ENCODE results near the gene CCDC85C. TPM values are rescaled to one million over a fixed set of nuclear protein-coding genes. Genes with fewer than 3 reads are reported as not detected.

The CCDC85C gene
- total and polyA plus RNA-seq, 10 of the 15 experiments (the other 5 are each of a cell fraction or from before 2014, with no cell fraction given), result 0.03 to 3.6 (median 1.1) TPM

GRCh38 chr14:99643343-99643742 is 39.3 kb upstream of the CCDC85C start:
- 46% methylated on average over 6 of the region's 6 CpGs for WGBS (ENCODE audit: insufficient coverage, insufficient replicate concordance, low lambda C conversion rate, missing lambda C conversion rate)
- no TSS peak for BruUV-seq (replicated peaks)
- no peaks in the 10 kb centered on the region; a peak in 2 of 4 replicates for H3K27me3 ChIP-seq (replicated peaks in 1 of 2; ENCODE audit: control insufficient read depth in 2 of 2, insufficient read depth in 2 of 2, low read length in 1 of 2)
- ChIA-PET POLR2A (no interaction called here), SMC1A (ENCODE audit: uncharacterized antibody, unreplicated experiment) (no interaction called here), CTCF (no interaction called here), RAD21 (ENCODE audit: unreplicated experiment) (no interaction called here)
- DNase-seq (ENCODE audit: low read depth, low spot score) (no peak), ATAC-seq (no peak), FAIRE-seq (no peak)
- no peak overlapping the region for H3K4me2 ChIP-seq (ENCODE audit: control insufficient read depth, insufficient read depth)
- no peaks in the 10 kb centered on the region for H3K79me2 ChIP-seq (ENCODE audit: control insufficient read depth, insufficient read depth, low read length)
- no peaks in the 10 kb centered on the region; the same call in 2 of the 3 replicates for H3K9me3 ChIP-seq (replicated peaks; ENCODE audit: control insufficient read depth, insufficient read depth, low read length)
- intact Hi-C loops (cut with micrococcal nuclease; ENCODE audit: unreplicated experiment), result no loop called here
- no peaks in the 10 kb centered on the region for H4K20me1 ChIP-seq (ENCODE audit: control insufficient read depth, insufficient read depth)
- TF ChIP-seq CTCF (IDR thresholded peaks at IDR 0.05 in 2 of 3, conservative IDR thresholded peaks at IDR 0.05 in 1 of 3; ENCODE audit: control insufficient read depth in 2 of 3, extremely low read depth in 1 of 3, insufficient read depth in 1 of 3, low read depth in 3 of 3, low read length in 3 of 3) (no peak), RCOR1 (conservative IDR thresholded peaks at IDR 0.05; ENCODE audit: low read depth, low read length) (no peak), MLLT1 (IDR thresholded peaks at IDR 0.05) (no peak), YBX1 (IDR thresholded peaks at IDR 0.05) (no peak), ZNF207 (IDR thresholded peaks at IDR 0.05; ENCODE audit: borderline replicate concordance) (no peak), PAX5 (IDR thresholded peaks at IDR 0.05; ENCODE audit: borderline replicate concordance, low read depth, low read length) (no peak), ETV6 (conservative IDR thresholded peaks at IDR 0.05 in 1 of 2, IDR thresholded peaks at IDR 0.05 in 1 of 2; ENCODE audit: borderline replicate concordance in 1 of 2, low read depth in 1 of 2) (no peak), ZBED1 (IDR thresholded peaks at IDR 0.05; ENCODE audit: borderline replicate concordance) (no peak), SIN3A (IDR thresholded peaks at IDR 0.05; ENCODE audit: low read depth, low read length) (no peak)
- TF ChIP-seq, protein P1, sequence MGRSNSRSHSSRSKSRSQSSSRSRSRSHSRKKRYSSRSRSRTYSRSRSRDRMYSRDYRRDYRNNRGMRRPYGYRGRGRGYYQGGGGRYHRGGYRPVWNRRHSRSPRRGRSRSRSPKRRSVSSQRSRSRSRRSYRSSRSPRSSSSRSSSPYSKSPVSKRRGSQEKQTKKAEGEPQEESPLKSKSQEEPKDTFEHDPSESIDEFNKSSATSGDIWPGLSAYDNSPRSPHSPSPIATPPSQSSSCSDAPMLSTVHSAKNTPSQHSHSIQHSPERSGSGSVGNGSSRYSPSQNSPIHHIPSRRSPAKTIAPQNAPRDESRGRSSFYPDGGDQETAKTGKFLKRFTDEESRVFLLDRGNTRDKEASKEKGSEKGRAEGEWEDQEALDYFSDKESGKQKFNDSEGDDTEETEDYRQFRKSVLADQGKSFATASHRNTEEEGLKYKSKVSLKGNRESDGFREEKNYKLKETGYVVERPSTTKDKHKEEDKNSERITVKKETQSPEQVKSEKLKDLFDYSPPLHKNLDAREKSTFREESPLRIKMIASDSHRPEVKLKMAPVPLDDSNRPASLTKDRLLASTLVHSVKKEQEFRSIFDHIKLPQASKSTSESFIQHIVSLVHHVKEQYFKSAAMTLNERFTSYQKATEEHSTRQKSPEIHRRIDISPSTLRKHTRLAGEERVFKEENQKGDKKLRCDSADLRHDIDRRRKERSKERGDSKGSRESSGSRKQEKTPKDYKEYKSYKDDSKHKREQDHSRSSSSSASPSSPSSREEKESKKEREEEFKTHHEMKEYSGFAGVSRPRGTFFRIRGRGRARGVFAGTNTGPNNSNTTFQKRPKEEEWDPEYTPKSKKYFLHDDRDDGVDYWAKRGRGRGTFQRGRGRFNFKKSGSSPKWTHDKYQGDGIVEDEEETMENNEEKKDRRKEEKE (IDR thresholded peaks at IDR 0.05), result no peak
- TF ChIP-seq, protein P2, sequence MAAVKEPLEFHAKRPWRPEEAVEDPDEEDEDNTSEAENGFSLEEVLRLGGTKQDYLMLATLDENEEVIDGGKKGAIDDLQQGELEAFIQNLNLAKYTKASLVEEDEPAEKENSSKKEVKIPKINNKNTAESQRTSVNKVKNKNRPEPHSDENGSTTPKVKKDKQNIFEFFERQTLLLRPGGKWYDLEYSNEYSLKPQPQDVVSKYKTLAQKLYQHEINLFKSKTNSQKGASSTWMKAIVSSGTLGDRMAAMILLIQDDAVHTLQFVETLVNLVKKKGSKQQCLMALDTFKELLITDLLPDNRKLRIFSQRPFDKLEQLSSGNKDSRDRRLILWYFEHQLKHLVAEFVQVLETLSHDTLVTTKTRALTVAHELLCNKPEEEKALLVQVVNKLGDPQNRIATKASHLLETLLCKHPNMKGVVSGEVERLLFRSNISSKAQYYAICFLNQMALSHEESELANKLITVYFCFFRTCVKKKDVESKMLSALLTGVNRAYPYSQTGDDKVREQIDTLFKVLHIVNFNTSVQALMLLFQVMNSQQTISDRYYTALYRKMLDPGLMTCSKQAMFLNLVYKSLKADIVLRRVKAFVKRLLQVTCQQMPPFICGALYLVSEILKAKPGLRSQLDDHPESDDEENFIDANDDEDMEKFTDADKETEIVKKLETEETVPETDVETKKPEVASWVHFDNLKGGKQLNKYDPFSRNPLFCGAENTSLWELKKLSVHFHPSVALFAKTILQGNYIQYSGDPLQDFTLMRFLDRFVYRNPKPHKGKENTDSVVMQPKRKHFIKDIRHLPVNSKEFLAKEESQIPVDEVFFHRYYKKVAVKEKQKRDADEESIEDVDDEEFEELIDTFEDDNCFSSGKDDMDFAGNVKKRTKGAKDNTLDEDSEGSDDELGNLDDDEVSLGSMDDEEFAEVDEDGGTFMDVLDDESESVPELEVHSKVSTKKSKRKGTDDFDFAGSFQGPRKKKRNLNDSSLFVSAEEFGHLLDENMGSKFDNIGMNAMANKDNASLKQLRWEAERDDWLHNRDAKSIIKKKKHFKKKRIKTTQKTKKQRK (IDR thresholded peaks at IDR 0.05; ENCODE audit: low read depth, low read length), result no peak
- no peak overlapping the region for H3K27ac ChIP-seq (ENCODE audit: control insufficient read depth, insufficient read depth)
- no peak overlapping the region for H2AFZ ChIP-seq (ENCODE audit: control insufficient read depth, low read depth, low read length)
- in situ Hi-C loops (cut with MboI), result no loop called here
- no peaks in the 10 kb centered on the region for H3K4me1 ChIP-seq (ENCODE audit: control insufficient read depth, insufficient read depth, low read length)
- H3K36me3 ChIP-seq (ENCODE audit: control insufficient read depth in 2 of 2, insufficient read depth in 2 of 2, low read length in 1 of 2), result no peaks in the 10 kb centered on the region
- no peak overlapping the region for H3K9ac ChIP-seq (ENCODE audit: control insufficient read depth, insufficient read depth, low read length)
- H3K4me3 ChIP-seq, result no peak overlapping the region

Data from GM12878 (cell line).